Mucosa of descending colon (tissue), 3 donors: ENCODE measurements around the gene GYS2. TPM values are rescaled to one million over a fixed set of nuclear protein-coding genes. Genes with fewer than 3 reads are reported as not detected.

Experiments used
- ATAC-seq: fragments of 200-7000 bp; cut with Tn5 transposase; one replicate; pipeline ENCODE4 v1.9.1; 2020; ENCODE audit warnings: mild to moderate bottlenecking, moderate library complexity
- DNase-seq, 3 donors: peaks; one replicate each; pipeline ENCODE4 v3.0.0-alpha.2; 2020
- H3K36me3 ChIP-seq: fragments of 200-600 bp; one replicate; pipeline ENCODE4 v1.8.0; 2021; ENCODE audit warnings: low read depth, mild to moderate bottlenecking
- H3K4me1 ChIP-seq: fragments of 200-600 bp; one replicate; pipeline ENCODE4 v1.8.0; 2021; ENCODE audit warnings: low read depth, mild to moderate bottlenecking
- H3K4me3 ChIP-seq: fragments of 200-600 bp; one replicate; pipeline ENCODE4 v1.8.0; 2021; ENCODE audit warnings: mild to moderate bottlenecking
- H3K9me3 ChIP-seq: fragments of 200-600 bp; one replicate; pipeline ENCODE4 v1.8.0; 2021; ENCODE audit warnings: mild to moderate bottlenecking
- CTCF ChIP-seq: fragments of 200-600 bp; IDR thresholded peaks from one replicate; pipeline ENCODE4 v1.8.0; 2022; ENCODE audit warnings: antibody characterized with exemption, mild to moderate bottlenecking
- intact Hi-C, 2 donors: fragments of 100-400 bp; cut with DNase I in 1 of 2; cut with micrococcal nuclease in 1 of 2; formaldehyde crosslinking; loops; one replicate each; pipeline versions ENCODE4 v1.11.0 to v1.11.1; 2022; cut with DNase I, micrococcal nuclease
- total RNA-seq, 3 donors: library from RNA; stranded (reverse); fragmentation: NEBNext Ultra II Directional in 2 of 3; extraction: Animal tissue kit (Norgen Biotek cat#: 25700) in 2 of 3; gene quantifications; one replicate each; pipeline versions ENCODE4 v1.2.1 to v1.2.4, GENCODE V29; 2021 to 2023
- donor health status: DM: no; HTN: no; CAD: no; lungs with moderate emphysema.
- donor health status: DM: no; HTN: no; CAD: no.
- donor health status: DM: no; HTN: yes; CAD: no.

GYS2 gene
- total RNA-seq, 3 donors from 2014 or later, result not detected

GRCh38 chr12:21551841-21552465 is 52.7 kb downstream of the GYS2 start:
- Histone ChIP-seq H3K9me3 (no peaks in the 10 kb centered on the region), H3K36me3 (no peaks in the 10 kb centered on the region), H3K4me3 (no peak overlapping the region), H3K4me1 (no peaks in the 10 kb centered on the region)
- DNase-seq (no peak), ATAC-seq (no peak)
- intact Hi-C loops, result no loop called here
- TF ChIP-seq CTCF, result no peak

DNA sequence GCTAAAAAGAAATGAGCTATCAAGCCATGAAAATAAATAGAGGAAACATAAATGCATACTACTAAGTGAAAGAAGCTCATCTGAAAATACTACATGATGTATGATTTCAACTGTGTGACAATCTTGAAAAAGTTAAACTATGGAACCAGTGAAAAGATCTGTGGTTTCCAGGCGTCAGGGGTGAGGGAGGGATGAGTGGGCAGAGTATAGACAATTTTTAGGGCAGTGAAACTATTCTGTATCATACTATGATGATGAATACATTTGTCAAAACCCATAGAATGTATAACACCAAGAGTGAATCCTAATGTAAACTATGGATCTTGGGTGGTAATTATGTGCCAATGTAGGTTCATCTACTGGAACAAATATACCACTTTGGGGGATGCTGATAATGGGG is 57.2 kb downstream of the GYS2 start:
- H3K4me3 ChIP-seq, result no peak overlapping the region
- ATAC-seq, result no peak
- TF ChIP-seq CTCF, result no peak
- no peak for DNase-seq
- intact Hi-C loops, result no loop called here
- H3K4me1 ChIP-seq, result no peaks in the 10 kb centered on the region
- no peaks in the 10 kb centered on the region for H3K36me3 ChIP-seq
- H3K9me3 ChIP-seq, result no peaks in the 10 kb centered on the region

DNA sequence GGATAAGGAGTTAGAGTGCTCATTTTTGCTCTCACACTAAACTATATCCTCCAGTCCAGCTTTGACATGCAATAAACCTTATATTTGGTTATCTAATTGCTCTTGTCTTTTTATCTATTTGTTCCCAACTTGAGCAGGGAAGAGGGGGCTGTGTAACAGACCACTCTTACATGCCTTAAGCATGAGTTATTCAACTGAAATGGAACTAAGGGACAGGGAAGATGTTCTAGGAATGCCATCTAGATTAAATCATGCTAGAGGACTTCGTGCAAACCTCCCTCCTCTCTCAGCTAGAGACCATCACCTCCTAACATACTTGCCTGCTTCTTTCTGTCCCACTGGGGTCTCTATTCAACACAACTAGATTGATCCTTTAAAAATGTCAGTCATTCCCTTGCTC is 57.9 kb downstream of the GYS2 start:
- H3K4me1 ChIP-seq, result no peaks in the 10 kb centered on the region
- ATAC-seq (no peak), DNase-seq (no peak)
- H3K4me3 ChIP-seq, result no peak overlapping the region
- H3K9me3 ChIP-seq, result no peaks in the 10 kb centered on the region
- intact Hi-C loops, result no loop called here
- no peaks in the 10 kb centered on the region for H3K36me3 ChIP-seq
- TF ChIP-seq CTCF, result no peak

DNA sequence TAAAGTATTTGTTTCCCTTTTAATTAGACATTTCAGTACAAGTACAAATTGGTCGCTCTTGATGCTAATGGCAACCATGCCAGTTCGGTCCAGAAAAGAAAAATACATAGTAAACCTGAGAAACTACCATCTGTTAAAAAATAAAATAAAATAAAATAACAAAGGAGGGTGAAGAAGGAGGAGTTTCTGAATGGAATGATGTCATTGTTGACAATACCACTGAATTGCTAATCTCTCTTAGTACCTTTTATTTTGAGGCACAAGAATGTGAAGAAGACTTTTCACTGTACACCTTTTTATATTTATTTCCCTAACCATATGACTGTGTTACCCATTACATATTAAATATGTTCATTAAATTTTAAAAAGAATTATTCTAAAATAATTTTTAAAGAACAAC is 59.1 kb downstream of the GYS2 start:
- no peak for DNase-seq
- intact Hi-C loops, result no loop called here
- no peak for TF ChIP-seq CTCF
- H3K36me3 ChIP-seq, result no peaks in the 10 kb centered on the region
- no peaks in the 10 kb centered on the region for H3K4me1 ChIP-seq
- H3K9me3 ChIP-seq, result no peaks in the 10 kb centered on the region
- ATAC-seq, result no peak
- H3K4me3 ChIP-seq, result no peak overlapping the region

DNA sequence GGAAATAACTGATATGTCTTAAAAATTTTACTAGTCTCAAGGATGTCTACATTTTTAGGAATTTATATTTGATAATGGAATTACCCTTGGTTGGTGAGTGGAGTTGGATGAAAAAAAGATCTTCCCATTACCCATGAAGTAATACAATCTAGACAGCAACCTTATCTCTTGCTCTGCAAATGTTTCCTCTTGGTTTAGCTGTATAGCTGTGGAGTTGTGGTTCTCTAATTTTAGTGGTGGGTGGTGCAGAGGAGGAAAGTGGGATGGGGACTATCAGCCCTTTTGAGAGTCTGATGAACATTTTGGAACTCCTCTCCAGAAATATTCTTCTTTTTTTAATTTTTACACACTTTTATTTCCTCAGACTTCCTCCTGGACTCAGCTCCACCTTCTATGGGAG is 61.5 kb downstream of the GYS2 start:
- Histone ChIP-seq H3K36me3 (no peaks in the 10 kb centered on the region), H3K4me1 (no peaks in the 10 kb centered on the region), H3K9me3 (no peaks in the 10 kb centered on the region), H3K4me3 (no peak overlapping the region)
- intact Hi-C loops, result no loop called here
- no peak for DNase-seq
- no peak for ATAC-seq
- TF ChIP-seq CTCF, result no peak

GRCh38 chr12:21542403-21542802 is 62.2 kb downstream of the GYS2 start:
- intact Hi-C loops, result no loop called here
- H3K9me3 ChIP-seq, result no peaks in the 10 kb centered on the region
- H3K4me1 ChIP-seq, result no peaks in the 10 kb centered on the region
- no peak for TF ChIP-seq CTCF
- DNase-seq (no peak), ATAC-seq (no peak)
- no peak overlapping the region for H3K4me3 ChIP-seq
- H3K36me3 ChIP-seq, result no peaks in the 10 kb centered on the region
